CD4-positive, alpha-beta memory T cell (primary cell): ENCODE results near the gene CRIP2. TPM values are rescaled to one million over a fixed set of nuclear protein-coding genes. Genes with fewer than 3 reads are reported as not detected.

ENCODE experiments used
- CTCF ChIA-PET: fragments of 350-600 bp; sonication (Branson Sonifier 250); formaldehyde crosslinking; loops from one replicate; lab custom pipeline; 2021; ENCODE audit warnings: inconsistent platforms; ENCODE audit not compliant: partially characterized antibody; lab: Charles Lee
- POLR2A ChIA-PET: fragments of 350-600 bp; sonication (Branson Sonifier 250); formaldehyde crosslinking; loops from one replicate; lab custom pipeline; 2021; ENCODE audit not compliant: partially characterized antibody; lab: Charles Lee
- DNase-seq, 5 donors: peaks; one replicate each; pipeline versions ENCODE4 v3.0.0 to v3.0.0-alpha.2; 2020 to 2022; ENCODE audit warnings: mixed read lengths in 1 of 5
- H3K27ac ChIP-seq: one replicate; pipeline ENCODE4 v1.7.0; 2013; ENCODE audit warnings: low read depth, low read length
- H3K27me3 ChIP-seq: 2 replicates; pipeline ENCODE4 v1.7.0; 2013; ENCODE audit warnings: mild to moderate bottlenecking, low read length, moderate library complexity; ENCODE audit not compliant: insufficient read depth
- H3K36me3 ChIP-seq: 2 replicates; pipeline ENCODE4 v1.7.0; 2013; ENCODE audit warnings: mild to moderate bottlenecking, low read length, moderate library complexity; ENCODE audit not compliant: insufficient read depth
- H3K4me1 ChIP-seq: 2 replicates; pipeline ENCODE4 v1.7.0; 2013; ENCODE audit warnings: mild to moderate bottlenecking, low read length, moderate library complexity; ENCODE audit not compliant: insufficient read depth
- H3K4me3 ChIP-seq, 2 donors: one replicate each; pipeline ENCODE4 v1.7.0; 2013; ENCODE audit warnings: low read length in 2 of 2, mild to moderate bottlenecking in 1 of 2
- H3K9me3 ChIP-seq, 2 donors: one replicate each; pipeline ENCODE4 v1.7.0; 2013; ENCODE audit warnings: low read length in 2 of 2, control low read depth in 1 of 2; ENCODE audit not compliant: control insufficient read depth in 1 of 2
- H3K27ac Mint-ChIP-seq, 7 donors: one replicate each; pipeline ENCODE4 v1.8.0; 2020 to 2021; ENCODE audit warnings: mixed read lengths in 7 of 7, mild to moderate bottlenecking in 6 of 7, inconsistent platforms in 3 of 7, moderate library complexity in 3 of 7
- H3K27me3 Mint-ChIP-seq, 2 donors: one replicate each; pipeline ENCODE4 v1.8.0; 2020 to 2021; ENCODE audit warnings: mixed read lengths in 2 of 2
- H3K36me3 Mint-ChIP-seq, 2 donors: one replicate each; pipeline ENCODE4 v1.8.0; 2020 to 2021; ENCODE audit warnings: mixed read lengths in 2 of 2, inconsistent platforms in 1 of 2, mild to moderate bottlenecking in 1 of 2
- H3K4me1 Mint-ChIP-seq, 4 donors: one replicate each; pipeline ENCODE4 v1.8.0; 2020 to 2021; ENCODE audit warnings: mixed read lengths in 4 of 4, mild to moderate bottlenecking in 1 of 4
- H3K4me3 Mint-ChIP-seq, 8 donors: one replicate each; pipeline ENCODE4 v1.8.0; 2020 to 2021; ENCODE audit warnings: mixed read lengths in 8 of 8, mild to moderate bottlenecking in 7 of 8, moderate library complexity in 6 of 8, inconsistent platforms in 3 of 8
- H3K9me3 Mint-ChIP-seq, 8 donors: one replicate each; pipeline ENCODE4 v1.8.0; 2020 to 2021; ENCODE audit warnings: mixed read lengths in 8 of 8, mild to moderate bottlenecking in 5 of 8, inconsistent platforms in 3 of 8, moderate library complexity in 1 of 8
- intact Hi-C: fragments of 100-400 bp; cut with micrococcal nuclease; formaldehyde crosslinking; loops from one replicate; pipeline ENCODE4 v1.15.1; 2023
- polyA plus RNA-seq, 2 donors: library from polyadenylated mRNA; unstranded; fragments of 300-500 nt; fragmentation: Illumina TruSeq; gene quantifications; one replicate each; pipeline ENCODE4 v1.2.3, GENCODE V29; 2021
- total RNA-seq, 2 experiments: library from RNA; stranded (reverse); gene quantifications; one replicate each; pipeline ENCODE4 v1.2.3, GENCODE V29; 2021

CRIP2 gene
- total and polyA plus RNA-seq, 4 experiments from 2014 or later = 12.1 to 256 (median 48.8) TPM

DNA sequence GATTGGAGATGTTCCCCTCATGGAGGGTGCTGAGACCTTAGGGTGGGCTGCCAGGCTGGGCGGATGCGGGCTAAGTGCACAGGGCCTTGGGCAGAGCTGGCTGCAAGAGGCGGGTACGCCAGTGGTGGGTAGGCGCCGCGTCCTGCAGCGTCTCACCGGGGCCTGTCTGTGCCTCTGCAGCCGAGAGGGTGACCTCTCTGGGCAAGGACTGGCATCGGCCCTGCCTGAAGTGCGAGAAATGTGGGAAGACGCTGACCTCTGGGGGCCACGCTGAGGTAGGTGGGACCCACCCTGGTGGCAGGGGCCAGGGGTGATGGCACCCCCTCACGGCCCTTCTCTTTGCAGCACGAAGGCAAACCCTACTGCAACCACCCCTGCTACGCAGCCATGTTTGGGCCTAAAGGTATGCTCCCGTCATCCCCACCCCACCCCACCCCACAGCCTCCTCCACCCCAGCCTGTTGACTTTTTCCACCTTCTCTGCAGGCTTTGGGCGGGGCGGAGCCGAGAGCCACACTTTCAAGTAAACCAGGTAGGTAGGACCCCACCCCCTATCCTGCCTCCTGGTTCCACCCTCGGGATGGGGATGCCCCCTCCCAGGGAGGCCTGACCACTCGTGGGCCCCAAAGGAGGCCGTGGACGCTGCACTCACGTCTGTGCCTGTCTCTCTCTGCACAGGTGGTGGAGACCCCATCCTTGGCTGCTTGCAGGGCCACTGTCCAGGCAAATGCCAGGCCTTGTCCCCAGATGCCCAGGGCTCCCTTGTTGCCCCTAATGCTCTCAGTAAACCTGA is 13.6 kb downstream of the CRIP2 start:
- H3K4me3 Mint-ChIP-seq = peak overlapping the region; percentile 90 to 98 (median 92)
- intact Hi-C loops = no loop called here
- Histone ChIP-seq H3K4me1 (peaks cover 59% of the 10 kb centered on the region), H3K27me3 (no peaks in the 10 kb centered on the region), H3K4me3 (peak overlapping the region; percentile 65 to 79), H3K9me3 (no peaks in the 10 kb centered on the region), H3K27ac (peak overlapping the region; percentile 97), H3K36me3 (no peaks in the 10 kb centered on the region)
- ChIA-PET CTCF (interaction anchor here (1.0 to 4.5 kb wide), 5 partner anchors 7 to 118 kb away, joined by 3 to 122 read pairs (median 24); no protein-coding TSS in a partner anchor), POLR2A (interaction anchor here (1.0 to 5.9 kb wide), 10 partner anchors 9 to 423 kb away, joined by 3 to 346 read pairs (median 8); partner anchors contain the start of genes GPR132 and TEX22)
- no peaks in the 10 kb centered on the region for H3K27me3 Mint-ChIP-seq
- H3K27ac Mint-ChIP-seq = peak overlapping the region; percentile 96 to 99 (median 97)
- peaks cover 19 to 71% (median 36%) of the 10 kb centered on the region in 4 donors for H3K4me1 Mint-ChIP-seq
- peaks cover 4 to 13% of the 10 kb centered on the region in 2 donors for H3K36me3 Mint-ChIP-seq
- peak in 4 of 5 donors; percentile 43 to 72 (median 49) for DNase-seq
- H3K9me3 Mint-ChIP-seq = peaks cover 0 to 2% (median 0%) of the 10 kb centered on the region in 8 donors

- no peaks in the 10 kb centered on the region for H3K36me3 ChIP-seq
- Mint-ChIP-seq H3K27me3 (no peaks in the 10 kb centered on the region), H3K36me3 (peaks cover 4 to 16% of the 10 kb centered on the region in 2 donors), H3K27ac (peak overlapping the region; percentile 96 to 99 (median 99)), H3K9me3 (peaks cover 0 to 2% (median 0%) of the 10 kb centered on the region in 8 donors), H3K4me3 (peak overlapping the region; percentile 90 to 98 (median 92)), H3K4me1 (peaks cover 19 to 67% (median 35%) of the 10 kb centered on the region in 4 donors)
- CTCF ChIA-PET = interaction anchor here (0.7 to 4.5 kb wide), 19 partner anchors 8 to 414 kb away, joined by 3 to 122 read pairs (median 5); no protein-coding TSS in a partner anchor
- peak overlapping the region; percentile 65 to 79 for H3K4me3 ChIP-seq
- H3K9me3 ChIP-seq = no peaks in the 10 kb centered on the region
- POLR2A ChIA-PET = interaction anchor here (0.7 to 5.9 kb wide), 23 partner anchors 10 to 424 kb away, joined by 3 to 346 read pairs (median 6); partner anchors contain the start of genes BRF1, BTBD6, GPR132 and PACS2
- H3K27ac ChIP-seq = peak overlapping the region; percentile 97
- peak in 2 of 5 donors; percentile 30 to 42 for DNase-seq
- H3K4me1 ChIP-seq = peaks cover 51% of the 10 kb centered on the region
- H3K27me3 ChIP-seq = no peaks in the 10 kb centered on the region
- intact Hi-C loops = loop anchor here (1.0 kb wide), 1 partner anchor 8 kb away; no protein-coding TSS in a partner anchor
Observed at GRCh38 chr14:105488781-105489541, 14.3 kb downstream of the CRIP2 start.

- Histone ChIP-seq H3K36me3 (no peaks in the 10 kb centered on the region), H3K4me3 (peak overlapping the region; percentile 65 to 79), H3K9me3 (no peaks in the 10 kb centered on the region), H3K27me3 (no peaks in the 10 kb centered on the region), H3K4me1 (peaks cover 43% of the 10 kb centered on the region), H3K27ac (peak overlapping the region; percentile 97)
- H3K4me3 Mint-ChIP-seq = peak overlapping the region; percentile 87 to 98 (median 92)
- H3K27me3 Mint-ChIP-seq = no peaks in the 10 kb centered on the region
- H3K9me3 Mint-ChIP-seq = peaks cover 0 to 2% (median 0%) of the 10 kb centered on the region in 8 donors
- peak; percentile 90 to 95 (median 90) for DNase-seq
- H3K27ac Mint-ChIP-seq = peak overlapping the region; percentile 96 to 99 (median 99)
- H3K36me3 Mint-ChIP-seq = peaks cover 4 to 16% of the 10 kb centered on the region in 2 donors
- POLR2A ChIA-PET = interaction anchor here (0.7 to 5.9 kb wide), 26 partner anchors 11 to 673 kb away, joined by 3 to 346 read pairs (median 4); partner anchors contain the start of genes BRF1, BTBD6, PACS2 and TEX22
- peaks cover 14 to 60% (median 27%) of the 10 kb centered on the region in 4 donors for H3K4me1 Mint-ChIP-seq
- intact Hi-C loops = loop anchor here (1.0 to 2.0 kb wide), 10 partner anchors 8 to 469 kb away; partner anchors contain the start of genes CDCA4, CRIP2, GPR132 and PACS2
- CTCF ChIA-PET = interaction anchor here (0.7 to 4.5 kb wide), 28 partner anchors 8 to 415 kb away, joined by 3 to 122 read pairs (median 4); no protein-coding TSS in a partner anchor
Observed at GRCh38 chr14:105489542-105490266, 15.1 kb downstream of the CRIP2 start.

- POLR2A ChIA-PET = interaction anchor here (0.7 to 5.9 kb wide), 24 partner anchors 11 to 673 kb away, joined by 3 to 346 read pairs (median 6); partner anchors contain the start of genes BRF1, BTBD6, GPR132 and PACS2
Observed at GRCh38 chr14:105490267-105490571, 15.6 kb downstream of the CRIP2 start.

DNA sequence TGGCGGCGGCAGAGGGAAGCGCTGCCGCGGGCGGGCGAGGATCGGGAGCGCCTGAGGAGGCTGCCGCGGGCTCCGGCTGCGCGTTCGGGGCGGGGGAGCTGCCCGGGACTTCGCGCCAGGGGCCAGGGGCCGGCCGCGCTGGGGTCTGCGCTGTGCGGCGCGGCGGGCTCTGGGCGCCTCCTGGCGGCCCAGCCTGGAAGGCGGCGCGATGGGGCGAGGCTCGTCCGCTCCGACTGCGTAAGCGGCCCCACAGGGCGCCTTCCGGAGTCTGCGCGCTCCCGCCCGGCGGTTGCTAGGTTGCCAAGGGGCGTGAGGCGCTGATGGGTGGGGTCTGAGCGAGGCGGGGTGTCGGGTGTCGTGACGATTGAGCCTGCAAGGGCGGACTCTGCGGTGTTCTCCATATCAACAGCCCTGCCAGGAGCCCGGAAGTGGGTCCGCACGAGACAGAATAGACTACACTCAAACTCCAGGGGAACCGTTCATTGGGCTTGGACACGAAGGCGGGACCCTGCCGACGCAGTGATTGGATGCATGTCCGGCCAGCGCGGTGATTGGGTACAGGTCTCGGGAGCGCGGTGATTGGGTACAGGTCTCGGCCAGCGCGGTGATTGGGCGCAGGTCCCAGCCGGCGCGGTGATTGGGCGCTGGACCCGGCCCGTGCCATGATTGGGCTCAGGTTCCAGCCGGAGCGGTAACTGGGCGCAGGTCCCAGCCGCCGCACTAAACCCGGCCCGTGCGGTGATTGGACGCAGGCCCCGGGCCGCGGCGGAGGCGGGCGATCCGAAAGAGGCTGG is 16.1 kb downstream of the CRIP2 start, which contains the start of gene TEDC1:
TSS of gene TEDC1 (plus strand) at position 675 of the 794 bp plus-strand sequence. CDS start 130 bp downstream, outside the sequence.
- peaks cover 0 to 2% (median 0%) of the 10 kb centered on the region in 8 donors for H3K9me3 Mint-ChIP-seq
- peak within 1 kb of the TSS in 1 of 2 donors; percentile 79 for H3K4me3 ChIP-seq
- H3K4me1 Mint-ChIP-seq = peaks cover 8 to 49% (median 19%) of the 10 kb centered on the region in 4 donors
- no peaks in the 10 kb centered on the region for H3K27me3 ChIP-seq
- intact Hi-C loops = loop anchor here (1.0 to 2.0 kb wide), 13 partner anchors 16 to 470 kb away; partner anchors contain the start of genes BRF1, CDCA4, CRIP2 and GPR132
- peaks cover 4 to 16% of the 10 kb centered on the region in 2 donors for H3K36me3 Mint-ChIP-seq
- no peaks in the 10 kb centered on the region for H3K9me3 ChIP-seq
- no peaks in the 10 kb centered on the region for H3K36me3 ChIP-seq
- H3K4me3 Mint-ChIP-seq = peak within 1 kb of the TSS; percentile 85 to 94 (median 88)
- peak; percentile 99 to 100 (median 100) for DNase-seq
- POLR2A ChIA-PET = interaction anchor here (0.7 to 5.9 kb wide), 22 partner anchors 9 to 674 kb away, joined by 3 to 346 read pairs (median 6); partner anchors contain the start of genes BRF1, BTBD6, GPR132 and PACS2
- no peaks in the 10 kb centered on the region for H3K27me3 Mint-ChIP-seq
- peak within 1 kb of the TSS; percentile 97 for H3K27ac ChIP-seq
- H3K27ac Mint-ChIP-seq = peak within 1 kb of the TSS; percentile 91 to 99 (median 99)
- CTCF ChIA-PET = interaction anchor here (0.8 to 4.5 kb wide), 16 partner anchors 9 to 400 kb away, joined by 3 to 122 read pairs (median 6); no protein-coding TSS in a partner anchor
- H3K4me1 ChIP-seq = peaks cover 33% of the 10 kb centered on the region

More at GRCh38 chr14:105490267-105490571, 15.6 kb downstream of the CRIP2 start:
- Histone ChIP-seq H3K36me3 (no peaks in the 10 kb centered on the region), H3K9me3 (no peaks in the 10 kb centered on the region), H3K27me3 (no peaks in the 10 kb centered on the region), H3K4me3 (peak overlapping the region in 1 of 2 donors; percentile 79), H3K4me1 (peaks cover 38% of the 10 kb centered on the region), H3K27ac (peak overlapping the region; percentile 97)
- CTCF ChIA-PET = interaction anchor here (0.7 to 4.5 kb wide), 26 partner anchors 9 to 416 kb away, joined by 3 to 122 read pairs (median 4); no protein-coding TSS in a partner anchor
- DNase-seq = no peak
- Mint-ChIP-seq H3K36me3 (peaks cover 4 to 16% of the 10 kb centered on the region in 2 donors), H3K4me3 (peak overlapping the region in 4 of 8 donors; percentile 88 to 94 (median 92)), H3K4me1 (peaks cover 11 to 54% (median 23%) of the 10 kb centered on the region in 4 donors), H3K27ac (peak overlapping the region in 5 of 7 donors; percentile 96 to 99 (median 99)), H3K27me3 (no peaks in the 10 kb centered on the region), H3K9me3 (peaks cover 0 to 2% (median 0%) of the 10 kb centered on the region in 8 donors)
- intact Hi-C loops = loop anchor here (1.0 to 2.0 kb wide), 9 partner anchors 15 to 469 kb away; partner anchors contain the start of genes CDCA4, CRIP2, GPR132 and PACS2
